Caco-2 (cell line): Measurements from ENCODE around the gene CRYBG3. TPM values are rescaled to one million over a fixed set of nuclear protein-coding genes. Genes with fewer than 3 reads are reported as not detected.

Source experiments
- BruUV-seq: library from RNA; stranded (reverse); fragments of 400-500 nt; replicated peaks from 2 replicates; lab custom pipeline; 2021; lab: Mats Ljungman, UMichigan
- CTCF ChIA-PET: fragments of 300-600 bp; sonication (Branson Sonifier 250); formaldehyde crosslinking; loops from one replicate; lab custom pipeline; 2022; ENCODE audit warnings: antibody characterized with exemption; lab: Charles Lee
- POLR2A ChIA-PET: fragments of 300-600 bp; sonication (Branson Sonifier 250); formaldehyde crosslinking; loops from one replicate; lab custom pipeline; 2022; ENCODE audit warnings: antibody characterized with exemption; lab: Charles Lee
- DNase-seq, 2 experiments: peaks; one replicate each; pipeline versions ENCODE4 v3.0.0 to v3.0.0-alpha.2; 2020 to 2022
- H3K27me3 ChIP-seq: replicated peaks from 2 replicates; pipeline ENCODE4 v1.6.0; 2011; ENCODE audit warnings: low read length; ENCODE audit not compliant: control insufficient read depth, insufficient read depth
- H3K36me3 ChIP-seq: 2 replicates; pipeline ENCODE4 v1.5.1; 2011; ENCODE audit warnings: low read length; ENCODE audit not compliant: control insufficient read depth, insufficient read depth
- H3K4me1 ChIP-seq: fragments of 250-450 bp; sonication (Bioruptor Pico); 2 replicates; pipeline ENCODE4 v1.5.1; 2020; ENCODE audit warnings: mild to moderate bottlenecking
- H3K4me3 ChIP-seq: 2 replicates; pipeline ENCODE4 v1.5.1; 2011; ENCODE audit warnings: low read depth, mild to moderate bottlenecking, control low read depth, low read length
- H3K9me3 ChIP-seq: fragments of 250-450 bp; sonication (Bioruptor Pico); 2 replicates; pipeline ENCODE4 v1.5.1; 2020; ENCODE audit warnings: mild to moderate bottlenecking, moderate library complexity
- H3K27ac Mint-ChIP-seq: one replicate; pipeline ENCODE4 v1.8.0; 2022; ENCODE audit warnings: mixed read lengths; ENCODE audit not compliant: unreplicated experiment
- H3K27me3 Mint-ChIP-seq: one replicate; pipeline ENCODE4 v1.8.0; 2022; ENCODE audit warnings: mixed read lengths; ENCODE audit not compliant: insufficient read depth, unreplicated experiment
- H3K36me3 Mint-ChIP-seq: one replicate; pipeline ENCODE4 v1.8.0; 2022; ENCODE audit warnings: mild to moderate bottlenecking, mixed read lengths; ENCODE audit not compliant: insufficient read depth, unreplicated experiment
- H3K4me1 Mint-ChIP-seq: one replicate; pipeline ENCODE4 v1.8.0; 2022; ENCODE audit warnings: low read depth, mixed read lengths; ENCODE audit not compliant: unreplicated experiment
- H3K4me3 Mint-ChIP-seq: one replicate; pipeline ENCODE4 v1.8.0; 2022; ENCODE audit warnings: mild to moderate bottlenecking, moderate library complexity, mixed read lengths; ENCODE audit not compliant: unreplicated experiment
- H3K9me3 Mint-ChIP-seq: one replicate; pipeline ENCODE4 v1.8.0; 2022; ENCODE audit warnings: mixed read lengths; ENCODE audit not compliant: unreplicated experiment
- intact Hi-C: fragments of 100-400 bp; cut with micrococcal nuclease; formaldehyde crosslinking; loops from one replicate; pipeline ENCODE4 v1.10.0; 2022; ENCODE audit not compliant: unreplicated experiment
- total RNA-seq: library from RNA; stranded (reverse); gene quantifications from 2 replicates; pipeline ENCODE4 v1.2.3, GENCODE V29; 2022
- TF ChIP-seq, protein P1 (sequence below), 2 experiments: fragments of 200-600 bp in 1 of 2; IDR thresholded peaks; 1 replicate in 1 of 2; 2 replicates in 1 of 2; pipeline versions ENCODE4 v1.5.1 to v1.8.0; 2011 to 2022; ENCODE audit warnings: antibody characterized with exemption in 1 of 2, control low read depth in 1 of 2, inconsistent platforms in 1 of 2, low read depth in 1 of 2, low read length in 1 of 2, mild to moderate bottlenecking in 1 of 2, moderate library complexity in 1 of 2; ENCODE audit not compliant: insufficient read depth in 1 of 2, severe bottlenecking in 1 of 2, unreplicated experiment in 1 of 2

The CRYBG3 gene
- total RNA-seq, 1 experiment from 2014 or later: 1.3 TPM

DNA sequence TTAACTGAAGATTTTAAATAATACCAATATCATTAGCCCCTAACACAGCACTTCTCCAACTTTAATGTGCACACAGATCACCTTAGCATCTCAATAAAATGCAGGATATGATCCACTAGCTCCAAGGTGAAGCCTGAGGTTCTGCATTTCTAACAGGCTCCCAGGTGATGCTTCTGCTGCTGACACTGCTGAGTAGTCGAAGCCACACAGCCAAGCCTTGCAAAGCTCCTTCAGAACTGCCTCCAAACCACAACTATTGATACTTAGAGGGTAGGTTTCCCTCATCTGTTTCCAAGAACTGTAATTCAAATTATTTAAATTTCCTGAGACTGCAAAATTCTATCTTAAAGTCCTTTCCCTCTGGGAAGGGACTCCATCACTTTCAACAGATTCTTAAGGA lies 146.6 kb downstream of the CRYBG3 start:
- no peak overlapping the region for H3K4me3 ChIP-seq
- no peaks in the 10 kb centered on the region for H3K9me3 ChIP-seq
- no peak overlapping the region for H3K27ac Mint-ChIP-seq
- ChIA-PET CTCF (no interaction called here), POLR2A (no interaction called here)
- no peaks in the 10 kb centered on the region for H3K27me3 Mint-ChIP-seq
- no peaks in the 10 kb centered on the region for H3K9me3 Mint-ChIP-seq
- H3K4me1 ChIP-seq: peaks cover 19% of the 10 kb centered on the region
- H3K36me3 Mint-ChIP-seq: peaks cover 7% of the 10 kb centered on the region
- no peak overlapping the region for H3K4me3 Mint-ChIP-seq
- intact Hi-C loops: no loop called here
- peaks cover 13% of the 10 kb centered on the region for H3K4me1 Mint-ChIP-seq
- TF ChIP-seq, protein P1, sequence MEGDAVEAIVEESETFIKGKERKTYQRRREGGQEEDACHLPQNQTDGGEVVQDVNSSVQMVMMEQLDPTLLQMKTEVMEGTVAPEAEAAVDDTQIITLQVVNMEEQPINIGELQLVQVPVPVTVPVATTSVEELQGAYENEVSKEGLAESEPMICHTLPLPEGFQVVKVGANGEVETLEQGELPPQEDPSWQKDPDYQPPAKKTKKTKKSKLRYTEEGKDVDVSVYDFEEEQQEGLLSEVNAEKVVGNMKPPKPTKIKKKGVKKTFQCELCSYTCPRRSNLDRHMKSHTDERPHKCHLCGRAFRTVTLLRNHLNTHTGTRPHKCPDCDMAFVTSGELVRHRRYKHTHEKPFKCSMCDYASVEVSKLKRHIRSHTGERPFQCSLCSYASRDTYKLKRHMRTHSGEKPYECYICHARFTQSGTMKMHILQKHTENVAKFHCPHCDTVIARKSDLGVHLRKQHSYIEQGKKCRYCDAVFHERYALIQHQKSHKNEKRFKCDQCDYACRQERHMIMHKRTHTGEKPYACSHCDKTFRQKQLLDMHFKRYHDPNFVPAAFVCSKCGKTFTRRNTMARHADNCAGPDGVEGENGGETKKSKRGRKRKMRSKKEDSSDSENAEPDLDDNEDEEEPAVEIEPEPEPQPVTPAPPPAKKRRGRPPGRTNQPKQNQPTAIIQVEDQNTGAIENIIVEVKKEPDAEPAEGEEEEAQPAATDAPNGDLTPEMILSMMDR (IDR thresholded peaks at IDR 0.05; ENCODE audit: insufficient read depth in 1 of 2, low read depth in 1 of 2, low read length in 1 of 2, severe bottlenecking in 1 of 2, unreplicated experiment in 1 of 2): no peak
- H3K36me3 ChIP-seq: no peaks in the 10 kb centered on the region
- no peak for DNase-seq
- H3K27me3 ChIP-seq: no peaks in the 10 kb centered on the region
- no TSS peak for BruUV-seq

- Histone ChIP-seq H3K4me3 (no peak overlapping the region), H3K27me3 (no peaks in the 10 kb centered on the region), H3K4me1 (peaks cover 23% of the 10 kb centered on the region), H3K9me3 (no peaks in the 10 kb centered on the region), H3K36me3 (no peaks in the 10 kb centered on the region)
- BruUV-seq: no TSS peak
- ChIA-PET CTCF (no interaction called here), POLR2A (no interaction called here)
- Mint-ChIP-seq H3K27me3 (no peaks in the 10 kb centered on the region), H3K4me3 (no peak overlapping the region), H3K4me1 (peaks cover 13% of the 10 kb centered on the region), H3K36me3 (peaks cover 7% of the 10 kb centered on the region), H3K27ac (no peak overlapping the region), H3K9me3 (no peaks in the 10 kb centered on the region)
- no peak for DNase-seq
- intact Hi-C loops: no loop called here
- TF ChIP-seq, protein P1 (IDR thresholded peaks at IDR 0.05; ENCODE audit: insufficient read depth in 1 of 2, low read depth in 1 of 2, low read length in 1 of 2, severe bottlenecking in 1 of 2, unreplicated experiment in 1 of 2): no peak
Observed at GRCh38 chr3:97969541-97969940, 147.7 kb downstream of the CRYBG3 start.

GRCh38 chr3:97970156-97970555 lies 148.3 kb downstream of the CRYBG3 start:
- no peak overlapping the region for H3K27ac Mint-ChIP-seq

More at GRCh38 chr3:97970156-97970555, 148.3 kb downstream of the CRYBG3 start:
- H3K4me3 Mint-ChIP-seq: no peak overlapping the region
- H3K27me3 ChIP-seq: no peaks in the 10 kb centered on the region
- ChIA-PET POLR2A (no interaction called here), CTCF (no interaction called here)
- no peaks in the 10 kb centered on the region for H3K36me3 ChIP-seq
- no peaks in the 10 kb centered on the region for H3K27me3 Mint-ChIP-seq
- peaks cover 7% of the 10 kb centered on the region for H3K36me3 Mint-ChIP-seq
- no TSS peak for BruUV-seq
- DNase-seq: no peak
- H3K4me1 Mint-ChIP-seq: peaks cover 13% of the 10 kb centered on the region
- H3K9me3 ChIP-seq: no peaks in the 10 kb centered on the region
- no peak overlapping the region for H3K4me3 ChIP-seq
- peaks cover 23% of the 10 kb centered on the region for H3K4me1 ChIP-seq
- intact Hi-C loops: loop anchor here (5.0 kb wide), 2 partner anchors 43 to 52 kb away; no protein-coding TSS in a partner anchor
- TF ChIP-seq, protein P1 (IDR thresholded peaks at IDR 0.05; ENCODE audit: insufficient read depth in 1 of 2, low read depth in 1 of 2, low read length in 1 of 2, severe bottlenecking in 1 of 2, unreplicated experiment in 1 of 2): no peak
- H3K9me3 Mint-ChIP-seq: no peaks in the 10 kb centered on the region
